Esophagus mucosa (tissue), 1 donor: ENCODE measurements around the gene TMEM79. TPM values are rescaled to one million over a fixed set of nuclear protein-coding genes. Genes with fewer than 3 reads are reported as not detected.
A peak's percentile ranks its signal among the peaks of the same experiment; 100 is the strongest.
"Not testable (repeated sequence)": the region's sequence is repeated elsewhere in the genome, so short reads cannot be mapped to it uniquely, and the experiment has no call there.

Experiments
- ATAC-seq: fragments of 200-7000 bp; cut with Tn5 transposase; one replicate; pipeline ENCODE4 v1.9.1; 2020
- total RNA-seq: library from RNA; stranded (reverse); gene quantifications from one replicate; pipeline ENCODE4 v1.2.4, GENCODE V29; 2023
- donor health status: DM: yes; HTN: yes; CAD: no.

Gene TMEM79
- total RNA-seq, 1 donor from 2014 or later: 110 TPM

- ATAC-seq: peak; percentile 42
Measured at GRCh38 chr1:156310962-156311361, 26.8 kb downstream of the TMEM79 start.

GRCh38 chr1:156316909-156317308 is 32.8 kb downstream of the TMEM79 start:
- ATAC-seq: no peak

DNA sequence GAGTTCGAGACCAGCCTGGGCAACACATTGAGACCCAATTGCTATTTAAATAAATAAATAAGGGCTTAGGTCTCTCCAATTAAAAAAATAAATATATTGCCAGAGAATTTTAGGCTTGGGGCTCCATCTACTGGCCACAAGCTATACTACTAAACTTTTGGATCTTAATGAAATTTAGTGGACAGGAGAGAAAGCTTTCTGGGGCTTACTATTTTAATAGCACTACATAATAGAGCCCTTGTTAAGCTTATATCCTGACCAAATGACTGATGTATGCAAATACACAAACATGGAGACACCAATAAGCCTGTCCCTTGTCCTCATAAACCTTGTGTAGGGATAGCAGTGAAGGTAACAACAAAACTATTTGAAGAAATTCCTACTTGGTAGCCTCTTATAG is 35.5 kb downstream of the TMEM79 start:
- ATAC-seq: peak; percentile 29

GRCh38 chr1:156320560-156320959 is 36.4 kb downstream of the TMEM79 start:
- ATAC-seq: no peak

DNA sequence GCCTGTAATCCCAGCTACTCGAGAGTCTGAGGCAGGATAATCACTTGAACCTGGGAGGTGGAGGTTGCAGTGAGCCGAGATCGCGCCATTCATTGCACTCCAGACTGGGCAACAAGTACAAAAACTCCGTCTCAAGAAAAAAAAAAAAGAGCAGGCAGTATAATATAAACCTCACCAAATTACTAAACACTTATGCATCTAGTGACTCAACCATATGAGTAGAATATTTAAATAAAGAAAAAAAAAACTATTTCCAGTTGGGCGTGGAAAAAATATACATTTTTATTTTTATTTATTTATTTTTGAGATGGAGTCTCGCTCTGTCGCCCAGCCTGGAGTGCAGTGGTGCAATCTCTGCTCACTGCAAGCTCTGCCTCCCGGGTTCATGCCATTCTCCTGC is 39.1 kb downstream of the TMEM79 start:
- not testable (repeated sequence) for ATAC-seq

DNA sequence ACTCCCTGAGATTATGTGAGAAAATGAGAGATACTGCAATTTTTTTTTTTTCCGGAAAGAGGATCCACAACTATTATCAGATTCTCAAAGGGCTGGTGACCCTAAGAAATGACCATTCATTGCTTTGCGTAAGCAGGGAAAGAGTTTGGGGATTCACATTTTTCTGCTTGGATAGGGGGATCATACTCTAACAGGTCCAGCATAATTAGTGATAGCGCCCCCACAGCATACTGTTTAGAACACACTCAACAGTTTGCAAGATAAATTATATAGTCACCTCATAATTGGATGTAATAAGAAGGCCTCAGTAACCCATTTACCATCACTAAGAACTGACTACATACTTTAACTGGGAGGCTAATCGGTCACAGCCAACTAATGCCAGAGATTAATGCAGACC is 52.1 kb downstream of the TMEM79 start:
- no peak for ATAC-seq

- ATAC-seq: no peak
Measured at GRCh38 chr1:156337052-156337887, 53.1 kb downstream of the TMEM79 start.

DNA sequence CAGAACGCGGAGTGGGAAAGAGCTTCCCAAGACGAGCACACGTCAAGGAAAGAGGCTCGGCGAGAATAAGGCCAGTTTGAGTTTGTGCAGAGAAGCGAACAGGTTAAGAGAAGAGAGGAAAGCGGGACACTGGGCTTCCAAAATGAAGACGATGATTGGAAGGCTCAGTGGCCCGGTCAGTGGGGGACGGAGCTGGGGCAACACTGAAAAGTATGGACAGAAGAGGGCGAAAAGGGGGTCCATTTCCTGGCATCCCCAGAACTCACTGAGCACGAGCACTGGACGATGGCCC is 53.7 kb downstream of the TMEM79 start:
- ATAC-seq: no peak

GRCh38 chr1:156338180-156338976 is 54.3 kb downstream of the TMEM79 start, which contains the start of the genes CCT3 and TSACC:
Gene CCT3, minus strand, starts transcription at chr1:156338292. Its CDS starts 108 bp downstream, at chr1:156338184.
Gene TSACC, plus strand, starts transcription at chr1:156338526. Its CDS starts 1,232 bp downstream, at chr1:156339758.
- peak; percentile 98 for ATAC-seq

Other genes with a start within 250 kb of the TMEM79 start
- 23.0 TPM for gene UBQLN4, start 230.5 kb upstream of the TMEM79 start, total RNA-seq
- gene LAMTOR2, start 229.5 kb upstream of the TMEM79 start, total RNA-seq: 62.3 TPM
- 420 TPM for gene RAB25, start 223.2 kb upstream of the TMEM79 start, total RNA-seq
- 1.7 TPM for gene MEX3A, start 201.9 kb upstream of the TMEM79 start, total RNA-seq
- gene LMNA, start 169.6 kb upstream of the TMEM79 start, total RNA-seq: 315 TPM
- gene SEMA4A, start 130.7 kb upstream of the TMEM79 start, total RNA-seq: 34.6 TPM
- gene SLC25A44, start 90.2 kb upstream of the TMEM79 start, total RNA-seq: 12.7 TPM
- 44.3 TPM for gene PMF1, start 71.3 kb upstream of the TMEM79 start, total RNA-seq
- gene BGLAP, start 42.1 kb upstream of the TMEM79 start, total RNA-seq: 0.28 TPM
- 2.0 TPM for gene PAQR6, start 36.3 kb upstream of the TMEM79 start, total RNA-seq
- gene SMG5, start 1.5 kb upstream of the TMEM79 start, total RNA-seq: 38.0 TPM
- gene GLMP, start 11.4 kb downstream of the TMEM79 start, total RNA-seq: 22.5 TPM
- gene VHLL, start 15.0 kb downstream of the TMEM79 start, total RNA-seq: not detected
- gene CCT3, start 54.0 kb downstream of the TMEM79 start, total RNA-seq: 178 TPM
- gene TSACC, start 54.2 kb downstream of the TMEM79 start, total RNA-seq: 0.80 TPM
- 1.7 TPM for gene RHBG, start 84.9 kb downstream of the TMEM79 start, total RNA-seq
- 15.0 TPM for gene MEF2D, start 216.4 kb downstream of the TMEM79 start, total RNA-seq